GM21528 (cell line): ENCODE data around the gene CCDC148.

Experiments
- ATAC-seq: cut with Tn5 transposase; IDR thresholded peaks from one replicate; pipeline ENCODE4 v1.9.1; 2021; ENCODE audit warnings: mild to moderate bottlenecking, moderate library complexity; ENCODE audit not compliant: unreplicated experiment, low FRiP score

Gene CCDC148

GRCh38 chr2:158134655-158135054, 321.9 kb downstream of the CCDC148 start:
- ATAC-seq = no peak

DNA sequence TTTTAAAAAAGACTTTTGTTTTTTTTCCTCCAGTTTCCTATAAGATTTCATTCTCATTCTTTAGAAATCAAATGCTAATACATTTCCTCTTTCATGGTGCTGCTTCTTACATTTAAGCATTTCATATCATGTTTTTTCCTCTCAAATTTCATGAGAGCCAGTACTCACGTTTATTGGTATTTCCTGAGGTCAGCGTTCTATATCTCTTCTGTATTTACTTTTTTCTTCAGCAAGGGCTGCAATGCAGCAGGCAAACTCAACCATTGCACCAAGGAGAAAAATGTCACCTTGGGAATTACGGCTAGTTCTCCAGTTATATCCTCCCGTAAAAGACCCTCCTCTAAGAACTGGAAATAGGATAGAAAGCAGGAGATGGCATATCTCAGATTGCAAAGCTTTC, 322.5 kb downstream of the CCDC148 start:
- ATAC-seq = no peak

DNA sequence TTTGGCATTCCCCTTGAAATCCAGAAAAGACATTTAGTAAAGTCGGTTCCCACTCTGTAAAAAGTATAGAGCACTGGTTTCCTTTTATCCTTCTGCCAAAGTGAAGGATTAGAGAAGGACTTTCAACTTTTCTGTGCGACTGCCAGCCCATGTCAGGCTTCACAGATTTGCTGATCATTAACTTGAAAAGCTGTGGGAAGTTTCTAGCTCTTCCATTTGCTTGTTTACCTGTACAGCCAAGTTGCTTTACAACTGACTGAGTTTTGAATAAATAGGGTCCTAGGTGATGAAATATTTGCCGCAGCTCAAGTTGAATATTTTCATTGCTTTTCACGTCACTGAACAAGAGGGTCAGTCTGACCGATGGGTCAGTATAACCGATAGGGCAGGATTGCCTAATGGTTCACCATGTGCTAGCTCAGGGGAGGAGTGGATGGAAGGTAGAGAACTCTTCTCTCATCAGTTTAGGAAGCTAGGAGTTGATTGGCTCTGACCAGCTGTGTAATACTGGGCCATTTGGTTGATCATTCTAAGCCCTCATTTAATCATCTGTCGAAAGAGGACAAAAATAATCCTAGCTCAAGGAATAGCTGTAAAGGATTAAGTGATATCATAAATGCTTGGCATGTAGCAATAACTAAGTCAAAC, 324.5 kb downstream of the CCDC148 start:
- no peak for ATAC-seq

- no peak for ATAC-seq
Observed at GRCh38 chr2:158131483-158131912, 325.1 kb downstream of the CCDC148 start.

GRCh38 chr2:158130832-158131473, 325.6 kb downstream of the CCDC148 start:
- ATAC-seq = no peak

GRCh38 chr2:158129037-158129436, 327.5 kb downstream of the CCDC148 start:
- no peak for ATAC-seq

DNA sequence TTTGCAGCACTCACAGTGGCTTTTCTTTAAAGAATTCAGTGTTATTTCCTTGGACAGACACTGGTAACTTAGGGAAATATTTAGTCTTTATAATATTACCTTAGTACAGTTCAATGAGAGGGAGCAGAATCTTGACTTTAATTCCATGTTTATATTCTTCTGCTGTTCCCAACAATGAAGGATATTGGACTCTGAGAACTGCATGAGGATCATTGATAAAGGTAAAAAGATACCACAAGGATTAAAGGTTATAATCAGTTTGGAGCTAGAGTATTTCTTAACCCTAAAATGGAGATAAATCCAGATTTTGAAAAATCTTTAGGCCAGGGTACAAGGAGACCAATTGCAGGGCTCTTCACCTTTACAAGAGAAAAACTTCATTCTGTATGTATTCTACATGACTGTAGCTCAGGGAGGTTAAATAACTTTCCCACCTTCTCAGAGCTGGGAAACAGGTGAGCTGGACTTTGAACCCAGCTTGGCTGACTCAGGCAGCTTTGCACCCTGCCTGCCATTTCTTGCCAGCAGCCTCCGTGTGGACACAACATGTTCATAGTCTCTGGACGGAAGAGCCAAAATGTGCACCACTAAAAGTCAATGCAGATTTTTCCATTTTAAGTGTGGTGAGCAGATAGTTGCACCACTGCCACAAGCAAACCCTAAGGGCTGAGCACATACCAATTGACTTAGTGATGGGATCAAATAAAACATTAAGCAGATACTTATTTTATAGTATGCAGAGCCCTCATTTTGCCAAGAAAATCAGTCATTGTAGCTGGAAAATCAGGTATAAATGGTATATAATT, 328.2 kb downstream of the CCDC148 start:
- ATAC-seq = no peak

- no peak for ATAC-seq
Observed at GRCh38 chr2:158127380-158127804, 329.2 kb downstream of the CCDC148 start.

- no peak for ATAC-seq
Observed at GRCh38 chr2:158125756-158126498, 330.6 kb downstream of the CCDC148 start.

- ATAC-seq = no peak
Observed at GRCh38 chr2:158124896-158125295, 331.7 kb downstream of the CCDC148 start.
